Neural cell (in vitro differentiated cells): Measurements from ENCODE around the gene DAND5.

Source experiments
- CTCF ChIP-seq: fragments of 450-650 bp; IDR thresholded peaks from 2 replicates; pipeline ENCODE4 v1.5.1; 2014; ENCODE audit warnings: antibody characterized with exemption, mild to moderate bottlenecking, moderate library complexity; ENCODE audit not compliant: poor library complexity, severe bottlenecking
- EP300 ChIP-seq: fragments of 450-650 bp; conservative IDR thresholded peaks from 2 replicates; pipeline ENCODE4 v1.6.1; 2014; ENCODE audit warnings: antibody characterized with exemption, mild to moderate bottlenecking, moderate library complexity; ENCODE audit not compliant: poor library complexity, severe bottlenecking
- EZH2 ChIP-seq: fragments of 200-600, 300-800 bp; shearing (Covaris generic), sonication (generic); IDR thresholded peaks from 2 replicates; pipeline ENCODE4 v1.6.1; 2014; ENCODE audit warnings: antibody characterized with exemption, low read length, borderline replicate concordance, mild to moderate bottlenecking; ENCODE audit not compliant: insufficient read depth, poor library complexity, severe bottlenecking
- SMC3 ChIP-seq: fragments of 450-650 bp; conservative IDR thresholded peaks from 2 replicates; pipeline ENCODE4 v1.6.1; 2014; ENCODE audit warnings: antibody characterized with exemption, mild to moderate bottlenecking, moderate library complexity; ENCODE audit not compliant: poor library complexity

GRCh38 chr19:12997967-12998940 is 28.9 kb downstream of the DAND5 start:
- TF ChIP-seq SMC3 (no peak), EP300 (no peak), EZH2 (no peak), CTCF (no peak)
